WI38 (cell line): ENCODE measurements around the gene LRRC4B.
"Not testable (repeated sequence)": the region's sequence is repeated elsewhere in the genome, so short reads cannot be mapped to it uniquely, and the experiment has no call there.

Experiments used
- H3K4me3 ChIP-seq: 2 replicates; pipeline ENCODE4 v1.5.1; 2011; ENCODE audit warnings: low read depth, mild to moderate bottlenecking, control low read depth, low read length
- TF ChIP-seq, protein P1 (sequence below): IDR thresholded peaks from 2 replicates; pipeline ENCODE4 v1.5.1; 2012; ENCODE audit warnings: low read depth, mild to moderate bottlenecking, control low read depth, low read length

The LRRC4B gene

DNA sequence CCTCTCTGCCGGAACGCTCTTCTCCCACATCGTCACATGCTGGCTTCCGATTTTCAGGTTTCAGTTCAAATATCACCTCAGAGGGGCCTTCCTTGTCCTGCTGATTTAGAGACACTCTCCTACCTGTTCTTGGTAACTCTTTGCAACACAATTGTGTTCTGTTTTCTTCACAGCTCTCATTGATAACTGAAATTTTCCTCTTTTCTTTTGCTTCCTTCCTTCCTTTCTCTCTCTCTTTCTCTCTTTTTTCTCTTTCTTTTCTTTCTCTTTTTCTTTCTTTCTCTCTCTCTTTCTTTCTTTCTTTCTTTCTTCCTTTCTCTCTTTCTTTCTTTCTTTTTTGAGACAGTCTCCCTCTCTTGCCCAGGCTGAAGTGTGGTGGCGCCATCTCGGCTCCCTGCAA lies 12.0 kb upstream of the LRRC4B start:
- H3K4me3 ChIP-seq: no peak overlapping the region
- TF ChIP-seq, protein P1, sequence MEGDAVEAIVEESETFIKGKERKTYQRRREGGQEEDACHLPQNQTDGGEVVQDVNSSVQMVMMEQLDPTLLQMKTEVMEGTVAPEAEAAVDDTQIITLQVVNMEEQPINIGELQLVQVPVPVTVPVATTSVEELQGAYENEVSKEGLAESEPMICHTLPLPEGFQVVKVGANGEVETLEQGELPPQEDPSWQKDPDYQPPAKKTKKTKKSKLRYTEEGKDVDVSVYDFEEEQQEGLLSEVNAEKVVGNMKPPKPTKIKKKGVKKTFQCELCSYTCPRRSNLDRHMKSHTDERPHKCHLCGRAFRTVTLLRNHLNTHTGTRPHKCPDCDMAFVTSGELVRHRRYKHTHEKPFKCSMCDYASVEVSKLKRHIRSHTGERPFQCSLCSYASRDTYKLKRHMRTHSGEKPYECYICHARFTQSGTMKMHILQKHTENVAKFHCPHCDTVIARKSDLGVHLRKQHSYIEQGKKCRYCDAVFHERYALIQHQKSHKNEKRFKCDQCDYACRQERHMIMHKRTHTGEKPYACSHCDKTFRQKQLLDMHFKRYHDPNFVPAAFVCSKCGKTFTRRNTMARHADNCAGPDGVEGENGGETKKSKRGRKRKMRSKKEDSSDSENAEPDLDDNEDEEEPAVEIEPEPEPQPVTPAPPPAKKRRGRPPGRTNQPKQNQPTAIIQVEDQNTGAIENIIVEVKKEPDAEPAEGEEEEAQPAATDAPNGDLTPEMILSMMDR: no peak

DNA sequence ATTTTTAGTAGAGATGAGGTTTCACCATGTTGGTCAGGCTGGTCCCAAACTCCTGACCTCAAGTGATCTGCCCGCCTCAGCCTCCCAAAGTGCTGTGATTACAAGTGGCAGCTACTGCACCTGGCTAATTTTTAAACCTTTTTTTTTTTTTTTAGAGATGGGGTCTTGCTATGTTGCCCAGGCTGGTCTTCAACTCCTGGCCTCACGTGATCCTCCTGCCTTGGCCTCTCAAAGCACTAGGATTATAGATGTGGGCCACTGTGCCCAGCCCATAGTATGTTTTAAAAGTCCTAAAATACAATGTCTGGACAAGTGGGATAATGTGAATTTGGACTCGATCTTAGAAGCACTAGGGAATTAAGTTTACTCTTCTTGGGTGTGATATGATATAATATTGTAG lies 8.5 kb upstream of the LRRC4B start:
- not testable (repeated sequence) for H3K4me3 ChIP-seq

DNA sequence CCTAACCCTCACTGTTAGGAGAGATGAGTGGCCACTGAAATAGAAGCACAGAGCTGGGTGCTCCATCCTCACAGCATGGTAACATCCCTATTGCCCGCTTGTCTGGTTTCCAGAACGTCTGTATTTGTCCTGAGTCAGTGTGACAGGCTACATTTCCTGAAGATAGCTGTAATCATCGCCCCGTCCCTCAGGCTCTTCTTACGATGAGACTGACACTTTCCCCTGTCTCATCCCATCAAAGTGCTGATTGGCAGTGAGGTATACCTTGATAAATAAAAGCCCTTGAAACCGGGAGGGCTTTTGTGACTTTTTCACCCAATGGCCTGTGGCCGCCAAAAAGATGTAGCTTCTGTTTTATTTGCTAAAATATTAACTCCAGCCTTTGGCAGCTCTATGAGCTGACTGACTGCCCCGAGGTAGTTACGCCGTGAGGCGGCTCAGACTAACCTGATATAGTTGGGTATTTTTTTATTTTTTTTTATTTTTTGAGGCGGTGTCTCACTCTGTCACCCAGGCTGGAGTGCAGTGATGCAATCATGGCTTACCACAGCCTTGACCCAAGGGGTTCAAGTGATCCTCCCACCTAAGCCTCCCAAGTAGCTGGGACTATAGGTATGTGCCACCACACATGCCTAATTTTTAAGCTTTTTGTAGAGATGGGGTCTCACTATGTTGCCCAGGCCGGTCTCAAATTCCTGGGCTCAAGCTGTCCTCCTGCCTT lies 5.7 kb upstream of the LRRC4B start:
- TF ChIP-seq, protein P1: no peak
- no peak overlapping the region for H3K4me3 ChIP-seq

DNA sequence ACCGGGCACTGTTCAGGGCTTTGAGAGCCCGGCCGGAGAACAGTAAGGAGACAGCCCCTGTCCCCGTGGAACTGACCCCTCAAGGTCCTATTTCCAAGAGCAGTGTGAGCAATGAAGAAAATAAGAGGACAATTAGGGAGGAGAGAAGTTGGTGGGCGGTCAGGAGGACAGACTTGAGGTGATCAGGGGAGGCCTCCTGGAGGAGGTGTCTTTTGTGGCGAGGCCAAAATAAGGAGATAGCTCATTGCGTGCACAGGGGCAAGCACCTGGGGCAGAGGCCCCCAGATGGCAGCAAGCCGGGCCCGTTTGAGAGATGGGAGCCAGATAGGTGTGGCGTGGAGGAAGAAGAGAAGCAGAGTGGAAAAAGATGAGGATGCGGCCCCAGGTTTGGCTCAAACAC lies 2.8 kb upstream of the LRRC4B start:
- TF ChIP-seq, protein P1: no peak
- no peak overlapping the region for H3K4me3 ChIP-seq

DNA sequence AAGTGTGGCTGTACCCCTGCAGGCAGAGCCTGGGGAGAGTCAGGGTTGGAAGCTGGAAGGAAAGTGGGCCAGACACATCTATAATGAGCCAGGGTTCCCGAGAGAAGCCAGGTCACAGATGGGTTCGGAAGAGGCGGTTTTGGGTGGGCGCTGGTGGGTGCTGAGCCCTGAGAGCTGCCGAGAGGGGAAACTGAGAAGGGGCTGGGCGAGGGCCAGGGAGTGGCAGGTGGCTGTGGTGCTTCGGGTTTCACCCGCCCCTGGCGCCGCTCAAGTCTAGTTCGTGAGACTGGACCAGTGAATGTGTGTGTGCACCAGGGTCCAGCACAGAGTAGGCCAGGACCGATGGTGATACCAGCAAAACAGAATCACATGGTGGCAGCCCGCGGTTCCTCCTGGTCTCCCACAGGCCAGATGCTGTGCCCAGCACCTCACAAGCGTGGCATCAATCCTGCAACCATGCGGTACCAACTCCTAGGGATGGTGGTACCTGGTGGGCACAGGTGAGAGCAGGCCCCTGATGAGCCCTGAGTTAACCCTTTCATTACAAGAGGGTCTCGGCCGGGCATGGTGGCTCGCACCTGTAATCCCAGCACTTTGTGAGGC lies 1.8 kb upstream of the LRRC4B start:
- TF ChIP-seq, protein P1: no peak
- no peak overlapping the region for H3K4me3 ChIP-seq

DNA sequence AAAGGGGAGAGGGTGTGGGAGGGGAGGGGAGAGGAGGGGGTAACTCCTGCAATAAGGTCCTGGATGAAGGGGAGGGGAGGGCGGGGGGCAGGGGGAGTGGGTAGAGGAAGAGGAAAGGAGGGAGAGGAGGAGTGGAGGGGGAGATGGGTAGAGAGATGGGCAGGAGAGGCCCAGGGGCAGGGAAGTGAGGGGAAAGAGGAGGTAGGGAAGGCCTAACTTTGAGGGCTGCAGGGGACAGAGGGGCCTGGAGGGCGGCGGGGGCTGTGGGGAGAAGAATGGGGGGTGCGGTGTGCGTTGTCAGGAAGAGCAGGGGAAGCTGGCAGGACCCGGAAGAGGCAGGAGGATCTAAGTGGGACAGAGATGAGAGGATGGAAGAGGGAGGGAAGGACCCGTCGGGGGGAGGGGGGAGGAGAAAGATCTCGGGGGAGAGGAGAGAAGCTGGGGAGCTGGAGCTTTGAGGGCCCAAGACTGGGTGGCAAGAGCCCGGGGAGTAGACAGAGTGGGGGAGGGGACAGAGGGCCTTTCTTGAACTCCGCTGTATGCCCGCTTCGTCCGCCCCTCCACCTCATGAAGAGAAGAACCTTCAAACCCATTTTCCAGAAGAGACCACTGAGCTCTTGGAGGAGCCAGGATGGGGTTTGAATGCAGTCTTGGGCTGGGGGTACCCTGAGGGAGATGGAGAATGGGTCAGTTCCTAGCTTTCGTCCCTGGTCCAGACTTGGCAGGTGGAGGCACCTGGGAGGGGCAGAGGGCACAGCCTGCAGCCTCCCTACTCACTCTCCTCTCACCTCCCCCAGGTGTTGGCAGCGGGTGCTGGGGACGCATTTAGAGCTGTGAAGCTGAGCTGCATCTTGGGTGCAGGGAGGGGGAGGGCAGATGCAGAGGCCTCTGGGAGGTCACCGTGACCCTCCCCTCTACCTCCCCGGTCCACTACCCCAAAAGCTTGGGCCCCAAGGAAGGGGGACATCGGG lies 778 bp upstream of the LRRC4B start:
- TF ChIP-seq, protein P1: no peak
- no peak overlapping the region for H3K4me3 ChIP-seq

DNA sequence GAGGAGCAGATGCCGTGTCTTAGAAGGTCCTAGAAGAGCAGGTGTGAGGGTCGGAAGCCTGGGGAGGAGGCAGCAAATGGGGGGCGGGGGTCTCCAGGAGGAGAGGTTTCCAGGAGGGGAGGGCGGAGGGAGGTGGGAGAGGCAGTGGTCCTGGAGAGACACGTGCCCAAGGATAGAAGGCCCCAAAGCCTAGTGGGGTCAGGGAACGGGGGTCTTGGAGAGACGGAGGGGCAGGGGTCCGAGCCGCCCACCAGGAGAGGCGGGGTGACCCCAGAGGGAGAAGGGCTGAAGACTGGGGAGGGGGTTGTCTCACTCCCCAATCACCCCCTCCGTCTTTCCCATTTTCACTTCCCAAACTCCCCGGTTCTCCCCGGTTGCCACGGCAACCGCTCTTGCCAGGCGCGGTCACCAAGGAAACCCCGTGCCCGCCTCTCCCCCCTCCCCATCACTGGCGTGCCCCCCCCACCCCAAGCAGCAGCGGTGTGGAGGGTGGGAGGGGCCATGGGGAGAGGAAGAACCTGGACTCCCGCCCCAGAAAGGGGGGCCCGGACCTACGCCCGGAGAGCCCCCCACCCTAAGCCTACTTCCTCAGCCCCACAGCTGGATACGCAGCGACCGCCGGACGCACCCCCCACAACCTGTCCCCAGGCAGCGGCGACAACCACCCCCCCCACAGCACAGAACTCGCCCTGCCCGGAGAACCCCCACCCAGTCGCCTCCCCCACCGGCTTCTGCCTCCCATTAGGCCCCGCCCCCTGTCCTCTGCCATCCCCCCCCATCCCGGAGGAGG lies 988 bp downstream of the LRRC4B start:
- H3K4me3 ChIP-seq: no peak overlapping the region
- TF ChIP-seq, protein P1: no peak
